HL-60 (cell line): ENCODE results near the gene RPH3AL.

Source experiments
- DNase-seq, 2 experiments: peaks; one replicate each; pipeline ENCODE4 v3.0.0-alpha.2; 2010 to 2020; ENCODE audit warnings: low read depth in 1 of 2, low spot score in 1 of 2
- H3K27ac ChIP-seq: fragments of 250-450 bp; sonication (Bioruptor Pico); replicated peaks from 2 replicates; pipeline ENCODE4 v1.5.1; 2020; ENCODE audit warnings: mild to moderate bottlenecking, moderate library complexity
- H3K27me3 ChIP-seq: fragments of 250-450 bp; sonication (Bioruptor Pico); 2 replicates; pipeline ENCODE4 v1.5.1; 2021; ENCODE audit warnings: mild to moderate bottlenecking, moderate library complexity; ENCODE audit not compliant: insufficient read depth, poor library complexity, severe bottlenecking
- H3K4me3 ChIP-seq: replicated peaks from 2 replicates; pipeline ENCODE4 v1.5.1; 2011; ENCODE audit warnings: mild to moderate bottlenecking, control low read depth, low read length; ENCODE audit not compliant: insufficient read depth
- CTCF ChIP-seq: IDR thresholded peaks from one replicate; pipeline ENCODE4 v1.5.1; 2011; ENCODE audit warnings: low read length, control low read depth, inconsistent platforms; ENCODE audit not compliant: insufficient read depth
- GABPA ChIP-seq: IDR thresholded peaks from 2 replicates; pipeline ENCODE4 v1.6.1; 2012; ENCODE audit warnings: low read depth
- POLR2AphosphoS5 ChIP-seq: IDR thresholded peaks from 2 replicates; pipeline ENCODE4 v1.6.1; 2012; ENCODE audit warnings: low read depth
- REST ChIP-seq: IDR thresholded peaks from 2 replicates; pipeline ENCODE4 v1.6.1; 2012; ENCODE audit warnings: low read depth; ENCODE audit not compliant: insufficient replicate concordance
- SPI1 ChIP-seq: IDR thresholded peaks from 2 replicates; pipeline ENCODE4 v1.6.1; 2012; ENCODE audit warnings: low read depth, mild to moderate bottlenecking, borderline replicate concordance

Gene RPH3AL

GRCh38 chr17:313911-314613, 38.5 kb downstream of the RPH3AL start:
- no peaks in the 10 kb centered on the region for H3K27me3 ChIP-seq
- no peak for DNase-seq
- TF ChIP-seq SPI1 = no peak
- no peak for TF ChIP-seq CTCF
- no peak for TF ChIP-seq POLR2AphosphoS5
- TF ChIP-seq REST = no peak
- no peak for TF ChIP-seq GABPA
- no peak overlapping the region for H3K4me3 ChIP-seq
- no peak overlapping the region for H3K27ac ChIP-seq

- Histone ChIP-seq H3K4me3 (no peak overlapping the region), H3K27me3 (no peaks in the 10 kb centered on the region), H3K27ac (no peak overlapping the region)
- DNase-seq = no peak
- TF ChIP-seq REST (no peak), CTCF (no peak), SPI1 (no peak), POLR2AphosphoS5 (no peak), GABPA (no peak)
These were observed 39.4 kb downstream of the RPH3AL start for GRCh38 chr17:313231-313630.

- TF ChIP-seq POLR2AphosphoS5 = no peak
- DNase-seq = no peak
- Histone ChIP-seq H3K27me3 (no peaks in the 10 kb centered on the region), H3K27ac (no peak overlapping the region), H3K4me3 (no peak overlapping the region)
These were observed 40.0 kb downstream of the RPH3AL start for GRCh38 chr17:312476-313148.

- no peak for DNase-seq
- H3K27ac ChIP-seq = no peak overlapping the region
- no peak for TF ChIP-seq CTCF
- TF ChIP-seq GABPA = no peak
- no peak for TF ChIP-seq SPI1
- TF ChIP-seq POLR2AphosphoS5 = no peak
- no peak for TF ChIP-seq REST
- no peak overlapping the region for H3K4me3 ChIP-seq
- no peaks in the 10 kb centered on the region for H3K27me3 ChIP-seq
These were observed 41.4 kb downstream of the RPH3AL start for GRCh38 chr17:311119-311782.
